Upper lobe of left lung (tissue), 6 donors: ENCODE data around the gene SPATA13. TPM values are rescaled to one million over a fixed set of nuclear protein-coding genes. Genes with fewer than 3 reads are reported as not detected.
"Not testable (repeated sequence)": the region's sequence is repeated elsewhere in the genome, so short reads cannot be mapped to it uniquely, and the experiment has no call there.

Source experiments
- ATAC-seq, 2 donors: fragments of 200-7000 bp; cut with Tn5 transposase; one replicate each; pipeline ENCODE4 v1.9.1; 2022; ENCODE audit warnings: mild to moderate bottlenecking in 2 of 2, moderate library complexity in 2 of 2; ENCODE audit not compliant: low FRiP score in 2 of 2
- DNase-seq, 2 donors: peaks; one replicate each; pipeline ENCODE4 v3.0.0-alpha.2; 2019 to 2020
- H3K27ac ChIP-seq, 4 donors: fragments of 200-600 bp; sonication (generic); one replicate each; pipeline ENCODE4 v1.5.1; 2016 to 2019
- H3K27me3 ChIP-seq, 4 donors: fragments of 200-600 bp; sonication (generic); one replicate each; pipeline ENCODE4 v1.5.1; 2017 to 2019
- H3K36me3 ChIP-seq, 4 donors: fragments of 200-600 bp; sonication (generic); one replicate each; pipeline ENCODE4 v1.5.1; 2016 to 2019
- H3K4me1 ChIP-seq, 4 donors: fragments of 200-600 bp; sonication (generic); one replicate each; pipeline ENCODE4 v1.5.1; 2018 to 2019
- H3K4me3 ChIP-seq, 4 donors: fragments of 200-600 bp; sonication (generic); one replicate each; pipeline ENCODE4 v1.5.1; 2017 to 2019; ENCODE audit warnings: mild to moderate bottlenecking in 2 of 4, moderate library complexity in 1 of 4
- H3K9me3 ChIP-seq, 4 donors: fragments of 200-600 bp; sonication (generic); one replicate each; pipeline ENCODE4 v1.5.1; 2018 to 2019
- EP300 ChIP-seq, 4 donors: sonication (generic); formaldehyde crosslinking; IDR thresholded peaks; one replicate each; pipeline ENCODE4 v1.5.1; 2017; ENCODE audit warnings: antibody characterized with exemption in 4 of 4, control low read depth in 2 of 4
- POLR2A ChIP-seq, 4 donors: fragments of 450-650 bp; IDR thresholded peaks; one replicate each; pipeline ENCODE4 v1.5.1; 2016 to 2017; ENCODE audit warnings: antibody characterized with exemption in 4 of 4, mild to moderate bottlenecking in 2 of 4
- POLR2AphosphoS5 ChIP-seq, 2 donors: sonication (generic); formaldehyde crosslinking; IDR thresholded peaks; one replicate each; pipeline ENCODE4 v1.5.1; 2017; ENCODE audit warnings: antibody characterized with exemption in 2 of 2
- WGBS, 2 donors: methylation state at CpG; one replicate each; pipeline ENCODE4 v1.1.5; 2017 to 2018; 5-methylcytosine and 5-hydroxymethylcytosine counted together
- total RNA-seq, 6 donors: library from RNA; depleted of rRNA in 4 of 6; stranded (reverse); fragments of >200 nt in 4 of 6; gene quantifications; one replicate each; pipeline versions ENCODE4 v1.1.0 to v1.2.1, GENCODE V29; 2016 to 2021
- TF ChIP-seq, protein P1 (sequence below), 6 experiments: fragments of 450-650 bp in 4 of 6; fragments of 200-600 bp in 2 of 6; sonication (generic) in 2 of 6; IDR thresholded peaks; one replicate each; pipeline ENCODE4 v1.5.1; 2016 to 2019; ENCODE audit warnings: antibody characterized with exemption in 6 of 6
- donor health status: DM: no; HTN: no; CAD: no; lungs with moderate emphysema.
- donor health status: DM: no; HTN: yes; CAD: no; lungs with severe emphysema.

The SPATA13 gene
- total RNA-seq, 6 donors from 2014 or later, result 31.2 to 77.5 (median 49.2) TPM

DNA sequence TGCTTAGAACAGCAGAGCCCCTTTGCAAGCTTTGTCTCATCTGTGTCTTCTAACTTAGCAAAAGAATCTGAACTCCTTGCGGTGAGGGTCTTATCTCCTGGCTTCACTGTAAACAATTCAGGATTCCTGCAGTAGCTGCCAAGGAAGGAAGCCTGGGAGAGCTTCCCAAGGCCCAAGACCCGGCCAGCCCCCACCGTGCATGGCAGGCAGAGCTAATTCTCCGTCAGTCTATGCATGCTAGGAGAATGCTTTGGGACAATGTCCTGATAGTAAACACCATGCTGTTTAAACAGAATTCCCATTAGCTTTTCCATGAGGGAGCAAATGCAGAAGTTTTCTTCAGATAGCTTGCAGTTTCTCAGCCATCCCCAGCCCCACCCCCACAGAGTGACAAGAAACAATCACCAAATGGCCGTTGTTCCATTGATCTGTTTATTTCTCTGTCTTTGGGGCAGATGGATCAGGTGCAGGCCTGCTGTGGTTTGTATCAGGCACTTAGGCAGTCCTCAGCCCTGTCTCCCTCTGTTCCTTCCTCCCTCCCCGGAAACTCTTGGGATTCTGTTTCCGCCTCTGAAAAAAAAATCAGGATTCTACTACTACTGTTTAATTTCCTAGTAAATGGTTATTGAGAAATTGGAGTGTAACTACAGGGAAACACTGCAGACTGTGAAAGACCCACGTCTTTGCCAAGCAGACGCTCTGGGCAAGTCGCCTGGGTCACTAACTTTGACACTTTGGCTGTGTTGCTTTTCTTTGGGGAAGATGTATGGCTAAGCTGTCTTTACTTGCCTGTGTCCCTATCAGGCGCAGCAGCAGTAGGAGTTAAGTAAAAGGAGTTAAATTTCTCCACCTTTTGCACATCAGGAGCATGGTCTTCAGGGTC lies 40.7 kb upstream of the SPATA13 start:
- WGBS, 2 donors, result 55 to 58% methylated on average over 11 of the region's 11 CpGs
- TF ChIP-seq POLR2AphosphoS5 (IDR thresholded peaks at IDR 0.05), result no peak
- TF ChIP-seq, protein P1, sequence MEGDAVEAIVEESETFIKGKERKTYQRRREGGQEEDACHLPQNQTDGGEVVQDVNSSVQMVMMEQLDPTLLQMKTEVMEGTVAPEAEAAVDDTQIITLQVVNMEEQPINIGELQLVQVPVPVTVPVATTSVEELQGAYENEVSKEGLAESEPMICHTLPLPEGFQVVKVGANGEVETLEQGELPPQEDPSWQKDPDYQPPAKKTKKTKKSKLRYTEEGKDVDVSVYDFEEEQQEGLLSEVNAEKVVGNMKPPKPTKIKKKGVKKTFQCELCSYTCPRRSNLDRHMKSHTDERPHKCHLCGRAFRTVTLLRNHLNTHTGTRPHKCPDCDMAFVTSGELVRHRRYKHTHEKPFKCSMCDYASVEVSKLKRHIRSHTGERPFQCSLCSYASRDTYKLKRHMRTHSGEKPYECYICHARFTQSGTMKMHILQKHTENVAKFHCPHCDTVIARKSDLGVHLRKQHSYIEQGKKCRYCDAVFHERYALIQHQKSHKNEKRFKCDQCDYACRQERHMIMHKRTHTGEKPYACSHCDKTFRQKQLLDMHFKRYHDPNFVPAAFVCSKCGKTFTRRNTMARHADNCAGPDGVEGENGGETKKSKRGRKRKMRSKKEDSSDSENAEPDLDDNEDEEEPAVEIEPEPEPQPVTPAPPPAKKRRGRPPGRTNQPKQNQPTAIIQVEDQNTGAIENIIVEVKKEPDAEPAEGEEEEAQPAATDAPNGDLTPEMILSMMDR (IDR thresholded peaks at IDR 0.05), result no peak
- no peak for TF ChIP-seq POLR2A (IDR thresholded peaks at IDR 0.05)
- TF ChIP-seq EP300 (IDR thresholded peaks at IDR 0.05), result no peak
- Histone ChIP-seq H3K27me3 (no peaks in the 10 kb centered on the region), H3K27ac (peak overlapping the region in 2 of 4 donors; percentile 43 to 49), H3K9me3 (no peaks in the 10 kb centered on the region), H3K36me3 (no peaks in the 10 kb centered on the region), H3K4me3 (no peak overlapping the region), H3K4me1 (peaks cover 4 to 10% (median 9%) of the 10 kb centered on the region in 4 donors)
- ATAC-seq (no peak), DNase-seq (no peak)

DNA sequence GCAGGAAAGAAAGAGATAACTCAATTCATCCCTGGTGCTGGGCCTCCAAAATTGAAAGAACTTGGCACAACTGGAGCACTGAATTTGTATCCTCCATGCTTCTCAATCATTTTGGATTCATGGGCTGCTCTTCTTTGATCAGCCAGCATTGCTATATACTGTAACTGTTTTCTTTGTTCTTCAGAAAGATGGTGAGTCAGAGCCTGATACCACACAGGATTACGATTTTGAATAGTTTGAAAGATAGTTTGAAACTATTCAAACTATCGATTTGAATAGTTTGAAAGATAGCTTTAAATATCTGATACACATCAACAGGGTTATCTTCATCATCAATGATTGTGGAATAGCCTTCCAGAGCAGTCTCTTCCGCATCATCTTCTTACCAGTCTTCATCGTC lies 38.5 kb upstream of the SPATA13 start:
- H3K27me3 ChIP-seq, H3K9me3 ChIP-seq, H3K27ac ChIP-seq, DNase-seq, H3K4me1 ChIP-seq, ATAC-seq, H3K4me3 ChIP-seq, H3K36me3 ChIP-seq: not testable (repeated sequence)
- WGBS, 2 donors, result 87 to 89% methylated on average over 4 of the region's 4 CpGs

DNA sequence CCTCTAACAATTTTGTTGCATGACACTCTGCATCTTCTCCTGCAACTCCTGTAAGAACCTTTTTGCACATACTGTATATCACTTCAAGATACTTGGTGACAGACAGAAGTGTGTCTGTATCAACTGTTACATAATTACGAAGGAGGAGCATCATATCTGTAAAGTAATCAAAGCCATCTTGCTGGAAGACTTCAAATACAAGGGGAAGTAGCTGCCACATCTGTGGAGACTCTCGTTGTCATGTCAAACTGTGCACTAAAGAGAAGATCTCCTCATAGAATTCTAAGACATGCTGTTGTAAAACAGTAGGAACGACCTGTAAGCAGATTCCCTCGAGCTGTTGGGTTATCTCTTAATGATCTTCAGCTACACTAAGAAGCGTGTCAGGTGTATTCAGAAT lies 38.0 kb upstream of the SPATA13 start:
- DNase-seq (no peak), ATAC-seq (no peak)
- no peaks in the 10 kb centered on the region for H3K9me3 ChIP-seq
- no peak overlapping the region for H3K27ac ChIP-seq
- WGBS, 2 donors, result 81 to 85% methylated on average over 5 of the region's 5 CpGs
- no peak for TF ChIP-seq EP300 (IDR thresholded peaks at IDR 0.05)
- TF ChIP-seq POLR2A (IDR thresholded peaks at IDR 0.05), result no peak
- no peak for TF ChIP-seq POLR2AphosphoS5 (IDR thresholded peaks at IDR 0.05)
- TF ChIP-seq, protein P1 (IDR thresholded peaks at IDR 0.05), result no peak
- no peaks in the 10 kb centered on the region for H3K27me3 ChIP-seq
- peaks cover 9 to 12% (median 10%) of the 10 kb centered on the region in 4 donors for H3K4me1 ChIP-seq
- H3K36me3 ChIP-seq, result no peaks in the 10 kb centered on the region
- H3K4me3 ChIP-seq, result no peak overlapping the region

DNA sequence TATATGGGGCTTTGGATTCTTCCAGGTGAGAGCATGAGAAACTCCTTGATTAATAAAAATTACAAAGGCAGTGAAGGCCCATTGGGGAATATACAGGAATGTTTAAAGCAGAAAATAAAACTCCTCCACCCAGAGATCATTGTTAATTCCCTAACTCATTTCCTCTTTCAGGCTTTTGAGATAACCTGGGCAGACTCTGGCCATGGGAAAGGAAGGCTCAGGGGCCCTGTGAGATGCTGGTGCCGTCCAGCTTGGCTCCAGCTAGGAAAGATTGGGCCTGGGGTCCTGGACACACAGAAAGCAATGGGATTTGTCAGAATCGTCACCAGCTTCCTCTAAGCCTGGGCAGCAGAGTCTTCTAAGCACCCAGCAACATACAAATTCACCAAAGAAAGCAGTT lies 36.8 kb upstream of the SPATA13 start:
- Histone ChIP-seq H3K27me3 (no peaks in the 10 kb centered on the region), H3K27ac (no peak overlapping the region), H3K4me1 (peaks cover 9 to 12% (median 10%) of the 10 kb centered on the region in 4 donors), H3K36me3 (no peaks in the 10 kb centered on the region), H3K4me3 (no peak overlapping the region), H3K9me3 (no peaks in the 10 kb centered on the region)
- WGBS, 2 donors, result 80 to 87% methylated on average over 2 of the region's 2 CpGs
- DNase-seq (no peak), ATAC-seq (no peak)
- TF ChIP-seq, protein P1 (IDR thresholded peaks at IDR 0.05), result no peak
- TF ChIP-seq POLR2A (IDR thresholded peaks at IDR 0.05), result no peak
- TF ChIP-seq EP300 (IDR thresholded peaks at IDR 0.05), result no peak
- no peak for TF ChIP-seq POLR2AphosphoS5 (IDR thresholded peaks at IDR 0.05)

DNA sequence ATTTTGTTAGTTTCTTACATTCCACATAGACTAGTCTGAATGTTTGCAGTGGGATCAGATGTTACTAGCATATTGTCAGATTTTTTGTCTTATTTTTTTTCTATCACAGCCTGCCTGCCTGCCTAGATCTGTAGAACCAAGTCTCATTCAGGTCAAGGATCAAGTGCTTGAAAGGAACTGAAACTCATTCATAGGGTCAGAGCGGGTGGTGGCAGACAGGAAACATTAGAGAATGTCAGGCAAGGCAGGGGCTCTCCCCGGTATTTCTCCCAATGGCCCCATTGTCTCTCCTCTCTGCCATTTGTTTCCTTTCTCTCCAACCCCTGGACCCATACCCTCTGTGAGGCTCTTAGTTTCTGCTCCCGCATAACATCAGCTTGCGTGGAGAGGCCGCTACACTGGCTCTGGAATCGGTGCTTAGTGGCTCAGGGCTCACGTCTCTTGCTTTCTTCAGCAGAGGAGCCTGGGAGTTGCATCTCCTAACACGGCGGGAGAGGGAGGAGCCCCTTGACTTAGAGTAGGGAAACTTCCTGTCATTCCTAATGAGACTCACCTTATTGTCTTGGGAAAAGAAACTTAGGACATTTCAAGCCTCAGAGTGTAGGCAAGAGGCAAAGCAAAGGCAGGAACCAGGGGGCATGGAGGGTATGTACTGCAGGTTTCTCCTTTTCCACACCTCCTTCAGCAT lies 35.6 kb upstream of the SPATA13 start:
- DNase-seq, result no peak
- WGBS, 2 donors, result 75% methylated on average over 9 of the region's 9 CpGs
- ATAC-seq, result no peak
- H3K36me3 ChIP-seq, result no peaks in the 10 kb centered on the region
- peaks cover 4 to 8% (median 6%) of the 10 kb centered on the region in 4 donors for H3K4me1 ChIP-seq
- H3K9me3 ChIP-seq, result no peaks in the 10 kb centered on the region
- TF ChIP-seq POLR2AphosphoS5 (IDR thresholded peaks at IDR 0.05) (no peak), EP300 (IDR thresholded peaks at IDR 0.05) (no peak), POLR2A (IDR thresholded peaks at IDR 0.05) (no peak)
- TF ChIP-seq, protein P1 (IDR thresholded peaks at IDR 0.05), result no peak
- no peak overlapping the region for H3K27ac ChIP-seq
- no peaks in the 10 kb centered on the region for H3K27me3 ChIP-seq
- H3K4me3 ChIP-seq, result no peak overlapping the region
